ENCODE results near the gene GNAQ. TPM values are rescaled to one million over a fixed set of nuclear protein-coding genes. Genes with fewer than 3 reads are reported as not detected.

Gene GNAQ
- total RNA-seq, 1 experiment from 2014 or later, result 48.6 TPM

DNA sequence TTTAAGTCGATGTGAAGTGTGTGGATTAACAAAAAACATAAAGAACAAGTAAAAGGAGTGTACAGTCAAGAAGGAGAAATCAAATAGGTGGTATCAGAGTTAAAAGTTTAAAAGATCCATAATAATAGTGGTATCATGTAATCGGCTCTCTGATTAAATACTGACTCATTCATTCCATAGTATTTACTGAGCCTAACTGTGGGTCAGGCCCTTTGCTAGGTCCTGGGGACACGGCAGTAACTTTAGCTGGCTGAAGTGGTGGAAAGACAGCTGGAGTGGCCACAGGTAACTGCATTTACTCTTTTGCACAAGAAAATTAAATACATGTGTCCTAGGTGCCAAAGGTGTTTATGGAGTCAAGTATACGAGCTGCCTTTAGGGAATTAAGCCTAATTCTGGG is 124.0 kb downstream of the GNAQ start:
- Mint-ChIP-seq H3K4me3 (no peak overlapping the region), H3K27me3 (ENCODE audit: low read depth) (no peaks in the 10 kb centered on the region), H3K36me3 (ENCODE audit: insufficient read depth in 1 of 3, low read depth in 3 of 3) (peaks cover 0 to 6% (median 0%) of the 10 kb centered on the region in 3 experiments; a peak in 1 of 7 replicates), H3K9me3 (no peaks in the 10 kb centered on the region), H3K4me1 (peaks cover 20 to 32% of the 10 kb centered on the region in 2 experiments), H3K27ac (peak overlapping the region in 1 of 3 experiments; percentile 66; a peak in 1 of 7 replicates)
- no peaks in the 10 kb centered on the region for H3K9me3 ChIP-seq (ENCODE audit: control insufficient read depth, low read depth, low read length)
- no peak overlapping the region for H3T11ph ChIP-seq (ENCODE audit: low read length)
- no peak overlapping the region for H3K14ac ChIP-seq (ENCODE audit: insufficient read depth, low read length)
- no peak overlapping the region for H2AK5ac ChIP-seq (ENCODE audit: insufficient read length, low read length)
- H2BK5ac ChIP-seq (ENCODE audit: insufficient read length, low read length), result no peak overlapping the region
- no peaks in the 10 kb centered on the region for H3K79me2 ChIP-seq (ENCODE audit: insufficient read depth, low read length)
- no peak overlapping the region for H2BK20ac ChIP-seq (ENCODE audit: low read depth, low read length, poor library complexity, severe bottlenecking)
- no peak overlapping the region for H3K23ac ChIP-seq (ENCODE audit: insufficient read length, low read depth, low read length)
- no peak overlapping the region for H3K27ac ChIP-seq (ENCODE audit: insufficient read length, low read depth, low read length)
- no peak overlapping the region for H2BK12ac ChIP-seq (ENCODE audit: insufficient read length, low read depth, low read length)
- H3K56ac ChIP-seq (ENCODE audit: insufficient read length, low read depth, low read length), result no peak overlapping the region
- no peak for DNase-seq
- H3K4me2 ChIP-seq (ENCODE audit: insufficient read depth, insufficient read length, low read length), result no peak overlapping the region
- no peaks in the 10 kb centered on the region for H4K20me1 ChIP-seq (ENCODE audit: control insufficient read depth, insufficient read depth, insufficient read length)
- H3K27me3 ChIP-seq (ENCODE audit: insufficient read depth, low read length), result no peaks in the 10 kb centered on the region
- TF ChIP-seq, protein P1, sequence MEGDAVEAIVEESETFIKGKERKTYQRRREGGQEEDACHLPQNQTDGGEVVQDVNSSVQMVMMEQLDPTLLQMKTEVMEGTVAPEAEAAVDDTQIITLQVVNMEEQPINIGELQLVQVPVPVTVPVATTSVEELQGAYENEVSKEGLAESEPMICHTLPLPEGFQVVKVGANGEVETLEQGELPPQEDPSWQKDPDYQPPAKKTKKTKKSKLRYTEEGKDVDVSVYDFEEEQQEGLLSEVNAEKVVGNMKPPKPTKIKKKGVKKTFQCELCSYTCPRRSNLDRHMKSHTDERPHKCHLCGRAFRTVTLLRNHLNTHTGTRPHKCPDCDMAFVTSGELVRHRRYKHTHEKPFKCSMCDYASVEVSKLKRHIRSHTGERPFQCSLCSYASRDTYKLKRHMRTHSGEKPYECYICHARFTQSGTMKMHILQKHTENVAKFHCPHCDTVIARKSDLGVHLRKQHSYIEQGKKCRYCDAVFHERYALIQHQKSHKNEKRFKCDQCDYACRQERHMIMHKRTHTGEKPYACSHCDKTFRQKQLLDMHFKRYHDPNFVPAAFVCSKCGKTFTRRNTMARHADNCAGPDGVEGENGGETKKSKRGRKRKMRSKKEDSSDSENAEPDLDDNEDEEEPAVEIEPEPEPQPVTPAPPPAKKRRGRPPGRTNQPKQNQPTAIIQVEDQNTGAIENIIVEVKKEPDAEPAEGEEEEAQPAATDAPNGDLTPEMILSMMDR (conservative IDR thresholded peaks at IDR 0.05), result no peak
- no peak overlapping the region for H3K4ac ChIP-seq (ENCODE audit: low read depth, low read length)
- no peaks in the 10 kb centered on the region for H3K4me1 ChIP-seq (ENCODE audit: insufficient read depth, low read length)
- 100% methylated on average over 1 of the region's 4 CpGs for WGBS (ENCODE audit: extremely low coverage, insufficient read length, low lambda C conversion rate)
- H4K91ac ChIP-seq (ENCODE audit: insufficient read length, low read depth, low read length), result no peak overlapping the region
- H2AFZ ChIP-seq (ENCODE audit: low read length), result no peak overlapping the region
- no peak overlapping the region for H4K5ac ChIP-seq (ENCODE audit: insufficient read length, low read depth, low read length)
- no peaks in the 10 kb centered on the region for H3K23me2 ChIP-seq (ENCODE audit: insufficient read length, low read depth, low read length, poor library complexity, severe bottlenecking)
- H4K8ac ChIP-seq (replicated peaks; ENCODE audit: insufficient read length, low read depth, low read length), result no peak overlapping the region
- no peaks in the 10 kb centered on the region for H3K79me1 ChIP-seq (ENCODE audit: insufficient read depth, low read depth, low read length, poor library complexity, severe bottlenecking)
- H2BK120ac ChIP-seq (ENCODE audit: low read depth, low read length, poor library complexity, severe bottlenecking), result no peak overlapping the region
- no peak overlapping the region for H3K18ac ChIP-seq (ENCODE audit: insufficient read length, low read depth, low read length)
- no peak overlapping the region for H3K9ac ChIP-seq (ENCODE audit: extremely low read depth, insufficient read length, low read length)
- no peak overlapping the region for H2BK15ac ChIP-seq (ENCODE audit: low read depth, low read length)
